ENCODE data around the gene RSPRY1. TPM values are rescaled to one million over a fixed set of nuclear protein-coding genes. Genes with fewer than 3 reads are reported as not detected.

RSPRY1 gene
- total RNA-seq, 1 experiment from 2014 or later, result 30.7 TPM

GRCh38 chr16:57238682-57239081 is 52.6 kb downstream of the RSPRY1 start:
- DNase-seq (ENCODE audit: low read depth), result no peak

GRCh38 chr16:57239107-57239506 is 53.0 kb downstream of the RSPRY1 start:
- in situ Hi-C loops (cut with HindIII; ENCODE audit: low pct_unique_long_range_greater_than_20kb, low sequenced_read_pairs), result no loop called here
- DNase-seq (ENCODE audit: low read depth), result no peak

More at GRCh38 chr16:57238682-57239081, 52.6 kb downstream of the RSPRY1 start:
- in situ Hi-C loops (cut with HindIII; ENCODE audit: low pct_unique_long_range_greater_than_20kb, low sequenced_read_pairs), result no loop called here

DNA sequence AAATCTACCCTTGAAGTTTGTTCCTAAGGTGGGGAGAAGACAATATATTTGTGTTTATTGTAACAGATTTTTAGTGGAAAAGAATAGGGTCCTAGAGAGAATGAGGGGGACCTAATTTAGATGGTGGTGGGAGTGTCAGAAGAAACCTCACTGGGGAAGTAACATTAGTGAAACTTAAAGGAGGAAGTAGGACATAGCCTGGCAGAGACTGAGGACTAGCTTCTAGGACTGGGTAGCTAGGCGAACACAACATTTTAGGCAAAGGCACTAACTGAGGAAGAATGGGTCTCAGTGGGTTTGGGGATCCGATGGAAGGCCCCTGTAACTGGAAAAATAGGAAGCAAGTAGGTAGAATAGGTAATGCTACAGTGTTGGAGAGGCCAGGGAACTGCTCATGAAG is 54.7 kb downstream of the RSPRY1 start:
- in situ Hi-C loops (cut with HindIII; ENCODE audit: low pct_unique_long_range_greater_than_20kb, low sequenced_read_pairs), result no loop called here
- no peak for DNase-seq (ENCODE audit: low read depth)

GRCh38 chr16:57242650-57243049 is 56.5 kb downstream of the RSPRY1 start:
- in situ Hi-C loops (cut with HindIII; ENCODE audit: low pct_unique_long_range_greater_than_20kb, low sequenced_read_pairs), result no loop called here
- DNase-seq (ENCODE audit: low read depth), result no peak

DNA sequence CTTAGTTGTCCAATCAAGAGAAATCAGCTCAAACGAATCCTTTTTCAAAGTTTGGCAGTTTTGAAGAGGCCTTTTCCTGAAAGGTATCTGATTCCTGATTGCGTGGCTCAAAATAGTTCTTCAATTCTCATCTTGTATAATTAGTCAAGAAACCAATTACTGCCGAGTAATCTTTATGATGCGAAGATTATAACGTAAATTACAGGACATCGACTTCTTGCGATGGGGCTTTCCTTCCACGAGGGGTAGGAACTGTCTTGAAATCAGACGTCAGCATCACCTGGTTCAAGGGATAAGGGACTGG is 58.3 kb downstream of the RSPRY1 start:
- no peak for DNase-seq (ENCODE audit: low read depth)

GRCh38 chr16:57244767-57245471 is 58.8 kb downstream of the RSPRY1 start, which contains the start of gene ARL2BP:
Gene ARL2BP, plus strand, starts transcription at chr16:57245259. Its CDS starts 109 bp downstream, at chr16:57245368.
- peak; percentile 99 for DNase-seq (ENCODE audit: low read depth)
- in situ Hi-C loops (cut with HindIII; ENCODE audit: low pct_unique_long_range_greater_than_20kb, low sequenced_read_pairs), result no loop called here

More for the DNA sequence above, 58.3 kb downstream of the RSPRY1 start:
- in situ Hi-C loops (cut with HindIII; ENCODE audit: low pct_unique_long_range_greater_than_20kb, low sequenced_read_pairs), result no loop called here

GRCh38 chr16:57245472-57246113 is 59.5 kb downstream of the RSPRY1 start:
- in situ Hi-C loops (cut with HindIII; ENCODE audit: low pct_unique_long_range_greater_than_20kb, low sequenced_read_pairs), result no loop called here
- DNase-seq (ENCODE audit: low read depth), result no peak

- in situ Hi-C loops (cut with HindIII; ENCODE audit: low pct_unique_long_range_greater_than_20kb, low sequenced_read_pairs), result no loop called here
Observed at GRCh38 chr16:57251352-57251751, 65.2 kb downstream of the RSPRY1 start.

GRCh38 chr16:57252148-57252721 is 66.1 kb downstream of the RSPRY1 start:
- DNase-seq (ENCODE audit: low read depth), result peak; percentile 84
- in situ Hi-C loops (cut with HindIII; ENCODE audit: low pct_unique_long_range_greater_than_20kb, low sequenced_read_pairs), result no loop called here

More at GRCh38 chr16:57251352-57251751, 65.2 kb downstream of the RSPRY1 start:
- no peak for DNase-seq (ENCODE audit: low read depth)

DNA sequence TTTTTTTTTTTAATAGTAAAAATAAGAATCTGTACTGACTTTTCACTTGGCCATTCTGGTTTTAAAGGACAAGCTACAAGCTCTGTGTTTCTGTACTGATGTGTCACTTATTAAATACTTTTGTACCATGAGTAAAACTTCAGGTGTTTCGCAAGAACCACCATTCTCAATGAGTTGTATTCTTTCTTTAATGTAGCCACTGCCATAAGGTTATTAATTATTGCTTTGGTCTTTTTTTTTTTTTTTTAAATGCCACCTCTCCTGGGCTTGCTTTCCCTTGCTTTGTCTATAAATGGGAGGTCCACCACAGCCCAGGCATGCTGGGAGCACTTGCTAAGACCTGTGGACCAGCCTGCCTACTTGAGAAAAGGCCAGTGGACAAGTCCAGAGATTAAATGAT is 67.3 kb downstream of the RSPRY1 start:
- in situ Hi-C loops (cut with HindIII; ENCODE audit: low pct_unique_long_range_greater_than_20kb, low sequenced_read_pairs), result no loop called here
- peak; percentile 38 for DNase-seq (ENCODE audit: low read depth)

DNA sequence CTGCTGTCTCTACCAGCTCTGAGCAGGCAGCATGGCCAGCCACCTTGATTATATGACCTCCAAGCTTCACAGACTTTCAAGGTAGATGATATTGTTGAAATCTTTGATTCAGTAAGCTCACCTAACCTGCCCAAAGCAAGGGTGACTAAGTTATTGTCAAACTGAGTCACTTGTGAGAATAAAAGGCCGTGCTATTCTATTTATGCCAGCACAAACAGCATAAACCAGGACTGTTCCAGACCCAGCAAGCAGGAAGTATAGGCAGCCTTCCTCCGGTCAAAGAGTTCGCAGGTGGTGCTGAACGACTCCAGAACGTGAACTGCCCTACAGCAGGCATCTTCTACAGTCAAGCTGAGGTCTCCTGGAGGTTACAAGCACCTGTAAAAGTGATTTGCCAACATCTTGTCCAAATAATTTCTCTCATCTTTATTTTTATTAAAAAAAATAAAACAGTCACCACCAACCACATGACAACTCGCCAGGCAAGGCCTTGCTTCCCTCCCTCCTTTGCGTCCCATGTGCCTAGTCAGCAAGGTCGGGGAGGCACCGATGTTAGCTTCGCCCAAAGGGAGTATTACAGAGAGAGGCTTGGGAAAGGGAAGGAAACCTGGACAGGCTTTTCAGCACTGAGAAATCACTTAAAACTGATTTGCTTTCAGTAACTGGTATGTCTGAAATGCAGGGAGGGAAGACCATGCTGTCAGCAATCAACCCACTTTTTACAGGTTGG is 69.7 kb downstream of the RSPRY1 start:
- no peak for DNase-seq (ENCODE audit: low read depth)
- in situ Hi-C loops (cut with HindIII; ENCODE audit: low pct_unique_long_range_greater_than_20kb, low sequenced_read_pairs), result no loop called here

DNA sequence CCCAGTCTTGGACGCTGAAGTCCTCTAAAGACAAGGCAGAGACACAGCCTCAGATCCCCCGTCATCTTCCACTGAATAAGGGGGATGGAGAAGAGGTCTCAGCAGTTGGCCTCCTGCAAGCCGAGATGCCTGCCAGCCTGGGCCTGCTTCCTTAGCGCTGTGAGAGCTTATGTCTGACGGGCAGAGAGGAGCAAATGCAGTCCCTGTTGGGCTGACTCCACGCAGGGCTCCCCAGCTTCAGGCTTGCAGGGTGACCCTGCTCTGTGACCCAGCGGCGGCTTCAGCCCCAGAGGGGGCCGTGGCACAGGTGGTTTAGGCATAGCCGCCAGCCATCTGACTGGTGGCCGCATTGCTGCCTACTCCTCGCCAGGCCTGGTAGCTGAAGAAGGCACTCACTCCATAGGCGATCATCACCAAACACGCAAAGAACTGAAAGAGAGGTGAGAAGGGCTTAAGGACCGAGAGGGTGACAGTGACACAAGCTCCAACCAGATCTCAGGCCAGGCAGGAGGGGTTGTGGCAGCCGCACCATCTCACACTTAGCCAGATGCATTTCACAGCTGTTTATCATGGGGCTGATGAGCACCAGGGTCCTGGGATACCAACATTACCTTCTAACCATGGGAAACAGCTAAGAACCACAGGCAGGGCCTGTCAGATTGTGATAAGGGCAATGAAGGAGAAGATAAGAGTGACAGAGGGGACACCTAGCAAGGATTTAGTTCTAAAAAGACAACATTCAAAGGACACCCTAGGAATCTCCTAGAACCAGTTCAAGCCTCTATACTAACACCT is 70.7 kb downstream of the RSPRY1 start:
- in situ Hi-C loops (cut with HindIII; ENCODE audit: low pct_unique_long_range_greater_than_20kb, low sequenced_read_pairs), result no loop called here
- no peak for DNase-seq (ENCODE audit: low read depth)

GRCh38 chr16:57257455-57258070 is 71.4 kb downstream of the RSPRY1 start:
- no peak for DNase-seq (ENCODE audit: low read depth)
- in situ Hi-C loops (cut with HindIII; ENCODE audit: low pct_unique_long_range_greater_than_20kb, low sequenced_read_pairs), result no loop called here

DNA sequence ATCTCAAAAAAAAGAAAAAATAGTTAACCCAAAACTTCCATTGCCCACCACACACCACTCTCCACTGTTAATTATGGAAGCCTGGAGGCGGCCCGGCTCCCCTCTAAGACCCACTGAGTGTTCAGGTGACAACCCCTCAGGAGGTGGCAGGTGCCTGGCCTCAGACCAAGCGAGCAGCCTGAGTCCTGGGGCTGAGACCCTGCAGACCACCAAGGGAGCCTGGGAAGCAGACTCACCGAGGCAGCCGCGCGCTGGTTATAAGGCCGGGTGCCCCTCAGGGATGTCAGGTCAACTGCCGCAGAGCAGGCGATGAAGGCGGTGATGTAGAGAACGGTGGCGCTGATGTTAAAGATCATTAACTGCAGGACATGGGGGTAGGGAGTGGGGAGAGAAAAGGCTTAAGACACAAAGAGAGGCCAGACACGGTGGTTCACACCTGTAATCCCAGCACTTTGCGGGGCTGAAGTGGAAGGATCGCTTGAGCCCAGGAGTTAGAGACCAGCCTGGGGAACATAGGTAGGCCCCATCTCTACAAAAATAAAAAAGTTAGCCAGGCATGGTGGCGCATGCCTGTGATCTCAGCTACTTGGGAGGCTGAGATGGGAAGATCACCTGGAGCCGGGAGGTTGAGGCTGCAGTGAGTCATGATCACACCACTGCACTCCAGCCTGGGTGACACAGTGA is 72.2 kb downstream of the RSPRY1 start:
- in situ Hi-C loops (cut with HindIII; ENCODE audit: low pct_unique_long_range_greater_than_20kb, low sequenced_read_pairs), result no loop called here
- no peak for DNase-seq (ENCODE audit: low read depth)

DNA sequence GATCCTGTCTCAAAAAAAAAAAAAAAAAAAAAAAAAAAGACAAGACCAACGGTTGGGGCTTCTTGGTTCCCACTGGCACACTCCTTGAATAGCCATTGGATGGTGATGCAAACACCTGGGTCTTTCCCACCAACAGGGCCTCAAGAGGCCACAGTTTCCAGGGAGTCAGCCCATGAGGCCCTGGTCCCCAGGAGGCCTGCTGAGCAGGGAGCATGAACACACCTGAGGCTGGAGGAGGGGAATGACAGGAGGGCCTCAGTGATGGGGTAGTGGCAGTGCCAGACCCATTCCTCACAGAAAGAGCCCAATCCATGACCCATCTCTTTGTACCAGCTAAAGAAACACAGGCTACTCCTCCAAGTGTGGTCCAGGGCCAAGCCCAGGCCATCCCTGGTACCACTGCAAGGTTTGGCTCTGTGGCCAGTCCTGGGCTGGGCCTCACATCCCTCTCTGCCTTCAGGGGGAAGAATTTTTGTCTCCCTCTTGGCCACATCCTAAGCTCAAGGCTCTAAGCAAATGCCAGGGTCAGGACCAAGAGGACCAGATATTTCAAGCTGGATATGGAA is 72.9 kb downstream of the RSPRY1 start:
- in situ Hi-C loops (cut with HindIII; ENCODE audit: low pct_unique_long_range_greater_than_20kb, low sequenced_read_pairs), result no loop called here
- no peak for DNase-seq (ENCODE audit: low read depth)

GRCh38 chr16:57260294-57260929 is 74.3 kb downstream of the RSPRY1 start:
- in situ Hi-C loops (cut with HindIII; ENCODE audit: low pct_unique_long_range_greater_than_20kb, low sequenced_read_pairs), result no loop called here
- peak; percentile 57 for DNase-seq (ENCODE audit: low read depth)

- no peak for DNase-seq (ENCODE audit: low read depth)
- in situ Hi-C loops (cut with HindIII; ENCODE audit: low pct_unique_long_range_greater_than_20kb, low sequenced_read_pairs), result no loop called here
Observed at GRCh38 chr16:57261806-57262205, 75.7 kb downstream of the RSPRY1 start.

Measured in Caki2 (cell line).